HG02623 (cell line): ENCODE data around the gene HAVCR2.
"Not testable (repeated sequence)": the region's sequence is repeated elsewhere in the genome, so short reads cannot be mapped to it uniquely, and the experiment has no call there.

ENCODE experiments used
- ATAC-seq: cut with Tn5 transposase; IDR thresholded peaks from one replicate; pipeline ENCODE4 v1.9.1; 2021; ENCODE audit warnings: moderate library complexity; ENCODE audit not compliant: unreplicated experiment

Gene HAVCR2

DNA sequence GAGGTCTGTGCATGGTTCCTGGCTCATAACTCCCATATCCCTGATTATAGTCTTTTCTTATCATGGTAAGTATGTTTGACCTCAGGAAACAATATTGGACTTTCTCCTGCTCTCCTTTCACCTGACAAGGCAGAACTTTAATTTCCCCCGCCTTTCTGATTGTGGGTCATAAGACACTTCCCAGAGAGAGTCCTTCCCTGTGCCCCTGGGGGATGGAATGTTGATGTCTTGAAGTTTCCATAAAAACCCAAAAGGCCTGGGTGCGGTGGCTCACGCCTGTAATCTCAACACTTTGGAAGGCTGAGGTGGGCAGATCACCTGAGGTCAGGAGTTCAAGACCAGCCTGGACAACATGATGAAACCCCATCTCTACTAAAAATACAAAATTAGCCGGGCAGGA lies 61.8 kb downstream of the HAVCR2 start:
- ATAC-seq = not testable (repeated sequence)

- ATAC-seq = no peak
Measured at GRCh38 chr5:157046041-157046440, 62.8 kb downstream of the HAVCR2 start.

DNA sequence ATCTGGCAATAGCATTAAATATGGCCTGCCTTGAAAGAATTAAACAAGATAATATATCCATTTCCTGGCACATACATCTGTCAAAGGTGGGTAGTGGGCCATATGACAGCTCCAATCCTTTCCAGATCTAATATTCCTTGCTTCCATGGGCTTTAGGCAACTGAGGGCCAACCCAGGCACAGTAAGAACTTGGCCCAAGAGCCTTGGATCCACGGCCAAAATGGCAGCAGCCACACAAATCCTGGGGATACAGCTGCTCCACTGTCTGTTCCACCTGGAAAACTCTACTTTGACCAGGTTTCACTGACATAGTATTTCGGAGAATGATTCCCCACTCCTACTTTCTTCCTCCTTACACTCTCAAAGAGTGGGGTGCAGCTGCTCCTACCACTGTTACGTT lies 63.2 kb downstream of the HAVCR2 start:
- no peak for ATAC-seq

DNA sequence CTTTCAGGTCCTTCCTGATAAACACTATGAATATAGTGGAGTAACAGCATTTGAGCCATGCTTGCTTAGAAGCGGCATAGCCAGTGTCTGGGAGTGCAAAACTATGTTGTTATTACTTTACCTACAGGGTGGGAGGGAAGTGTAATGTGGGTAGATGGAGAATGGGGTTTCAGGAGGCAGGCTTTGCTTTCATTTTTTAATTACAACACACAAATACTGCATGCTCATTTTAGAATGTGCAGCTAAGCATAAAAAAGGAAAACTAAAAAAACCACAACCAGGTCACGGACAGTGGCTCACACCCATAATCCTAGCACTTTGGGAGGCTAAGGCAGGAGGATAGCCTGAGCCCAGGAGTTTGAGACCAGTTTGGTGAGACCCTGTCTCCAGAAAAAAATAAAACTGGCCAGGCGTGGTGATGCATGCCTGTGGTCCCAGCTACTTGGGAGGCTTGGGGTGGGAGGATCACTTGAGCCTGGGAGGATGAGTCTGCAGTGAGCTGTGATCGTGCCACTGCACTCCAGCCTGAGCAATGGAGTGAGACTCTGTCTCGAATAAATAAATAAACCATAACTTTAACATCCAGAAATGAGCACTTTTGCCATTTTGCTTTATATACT lies 70.2 kb downstream of the HAVCR2 start:
- no peak for ATAC-seq
